ENCODE results near the gene GALP.
A peak's percentile ranks its signal among the peaks of the same experiment; 100 is the strongest.
"Not testable (repeated sequence)": the region's sequence is repeated elsewhere in the genome, so short reads cannot be mapped to it uniquely, and the experiment has no call there.

Gene GALP

DNA sequence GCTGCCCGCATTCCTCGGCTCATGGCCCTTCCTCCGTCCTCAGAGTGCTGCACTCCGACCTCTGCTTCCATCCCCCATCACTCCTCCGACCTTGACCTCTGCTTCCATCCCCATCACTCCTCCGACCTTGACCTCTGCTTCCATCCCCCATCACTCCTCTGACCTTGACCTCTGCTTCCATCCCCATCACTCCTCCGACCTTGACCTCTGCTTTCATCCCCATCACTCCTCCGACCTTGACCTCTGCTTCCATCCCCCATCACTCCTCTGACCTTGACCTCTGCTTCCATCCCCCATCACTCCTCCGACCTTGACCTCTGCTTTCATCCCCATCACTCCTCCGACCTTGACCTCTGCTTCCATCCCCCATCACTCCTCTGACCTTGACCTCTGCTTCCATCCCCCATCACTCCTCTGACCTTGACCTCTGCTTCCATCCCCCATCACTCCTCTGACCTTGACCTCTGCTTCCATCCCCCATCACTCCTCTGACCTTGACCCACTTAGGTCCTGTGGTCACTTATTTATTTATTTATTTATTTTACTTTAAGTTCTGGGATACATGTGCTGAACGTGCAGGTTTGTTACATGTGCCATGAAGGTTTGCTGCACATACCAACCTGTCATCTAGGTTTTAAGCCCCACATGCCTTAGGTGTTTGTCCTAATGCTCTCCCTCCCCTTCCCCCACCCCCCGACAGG, 26.7 kb upstream of the GALP start:
- DNase-seq = not testable (repeated sequence)

GRCh38 chr19:56149656-56150038, 26.2 kb upstream of the GALP start:
- DNase-seq = no peak

GRCh38 chr19:56150358-56150757, 25.4 kb upstream of the GALP start:
- no peak for DNase-seq

GRCh38 chr19:56152644-56153043, 23.2 kb upstream of the GALP start:
- no peak for DNase-seq

- DNase-seq = no peak
Observed at GRCh38 chr19:56153507-56153906, 22.3 kb upstream of the GALP start.

DNA sequence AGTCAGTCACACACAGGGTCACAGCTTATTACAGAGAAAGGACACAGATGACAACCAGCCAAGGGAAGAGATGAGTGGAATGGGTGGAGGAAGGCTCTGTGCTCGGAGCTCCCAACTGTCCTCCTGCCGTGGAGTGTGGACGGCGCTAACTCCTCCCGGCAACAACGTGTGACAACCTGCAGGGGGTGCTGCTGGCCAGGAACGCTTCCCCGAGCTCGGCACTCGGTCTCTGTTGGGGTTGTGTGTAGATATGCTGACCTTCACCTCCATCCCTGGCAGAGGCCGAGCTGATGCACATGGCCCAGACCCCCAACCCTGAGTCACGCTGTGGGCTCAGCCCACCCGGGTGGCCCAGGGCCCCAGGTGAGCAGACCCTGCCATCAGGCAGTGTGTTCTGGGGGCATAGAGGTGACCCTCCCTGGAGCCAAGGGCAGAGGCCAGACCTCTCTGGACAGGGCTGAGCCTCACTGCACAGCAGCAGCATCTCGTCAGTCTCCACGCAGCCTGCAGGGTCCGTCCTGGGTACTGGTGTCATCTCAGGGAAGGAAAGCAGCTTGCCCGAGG, 20.6 kb upstream of the GALP start:
- DNase-seq = no peak

- no peak for DNase-seq
Observed at GRCh38 chr19:56156768-56157167, 19.0 kb upstream of the GALP start.

DNA sequence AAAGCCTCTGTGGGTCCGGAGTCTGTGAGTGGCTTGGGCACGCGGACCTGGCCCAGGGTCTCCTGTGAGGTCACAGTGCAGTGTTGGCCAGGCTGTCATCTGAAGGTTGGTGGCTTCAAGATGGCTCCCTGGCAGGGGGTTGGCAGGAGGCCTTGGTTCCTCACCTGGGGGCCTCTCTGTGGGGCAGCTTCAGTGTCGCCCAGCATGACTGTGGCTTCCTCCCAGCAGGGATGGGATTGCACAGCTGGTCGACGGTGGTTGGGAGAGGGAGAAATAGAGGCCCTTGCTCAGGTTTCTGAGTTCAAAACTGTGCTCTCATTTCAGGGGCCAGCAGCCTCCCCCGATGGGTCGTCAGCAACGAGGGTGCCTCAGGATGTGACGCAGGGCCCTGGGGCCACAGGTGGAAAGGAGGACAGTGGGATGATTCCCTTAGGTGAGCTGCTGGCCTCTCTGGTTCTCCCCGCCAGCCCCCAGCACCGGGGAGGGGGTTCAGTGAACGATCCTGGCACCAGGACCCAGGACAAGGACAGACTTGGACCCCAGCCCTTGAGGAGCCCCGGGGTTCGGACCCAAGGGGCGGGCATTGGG, 17.5 kb upstream of the GALP start:
- DNase-seq = no peak

DNA sequence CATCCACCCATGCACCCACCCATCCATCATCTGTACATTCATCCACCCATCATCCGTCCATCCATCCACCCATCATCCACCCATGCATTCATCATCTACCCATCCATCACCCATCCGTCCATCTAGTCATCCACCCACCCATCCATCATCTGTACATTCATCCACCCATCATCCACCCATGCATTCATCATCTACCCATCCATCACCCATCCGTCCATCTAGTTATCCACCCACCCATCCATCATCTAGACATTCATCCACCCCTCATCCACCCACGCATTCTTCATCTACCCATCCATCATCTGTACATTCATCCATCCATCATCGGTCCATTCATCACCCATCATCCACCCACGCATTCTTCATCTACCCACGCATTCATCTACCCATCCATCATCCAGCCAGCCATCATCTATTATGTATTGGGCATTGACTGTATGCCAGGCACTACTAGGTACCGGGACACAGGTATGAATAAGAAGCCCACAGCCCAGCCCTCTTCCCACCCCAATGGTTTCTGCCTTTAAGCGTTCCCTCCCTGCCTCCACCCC, 16.7 kb upstream of the GALP start:
- no peak for DNase-seq

- DNase-seq = no peak
Observed at GRCh38 chr19:56159622-56160271, 16.1 kb upstream of the GALP start.

DNA sequence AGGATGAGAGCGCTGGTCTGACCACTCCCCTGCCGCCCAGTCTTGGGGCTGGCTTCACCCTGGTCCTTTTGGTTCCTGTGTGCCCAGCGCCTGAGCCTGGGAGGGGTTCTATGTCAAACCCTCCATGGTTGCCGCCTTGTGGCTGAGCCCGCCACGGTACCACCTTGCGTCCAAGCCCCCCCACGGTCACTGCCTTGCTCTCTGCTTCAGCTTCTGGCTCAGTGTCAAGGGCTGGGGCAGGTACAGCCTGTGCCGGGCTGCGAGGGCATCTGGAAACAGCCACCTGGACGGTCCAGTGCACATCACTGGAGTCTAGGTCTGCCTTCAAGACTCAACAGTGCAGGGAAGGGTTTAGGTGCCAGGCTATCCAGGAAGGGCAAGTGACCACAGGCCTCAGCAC, 14.3 kb upstream of the GALP start:
- no peak for DNase-seq

GRCh38 chr19:56162258-56162657, 13.6 kb upstream of the GALP start:
- peak; percentile 6 for DNase-seq

- peak; percentile 43 for DNase-seq
Observed at GRCh38 chr19:56163097-56163496, 12.7 kb upstream of the GALP start.

DNA sequence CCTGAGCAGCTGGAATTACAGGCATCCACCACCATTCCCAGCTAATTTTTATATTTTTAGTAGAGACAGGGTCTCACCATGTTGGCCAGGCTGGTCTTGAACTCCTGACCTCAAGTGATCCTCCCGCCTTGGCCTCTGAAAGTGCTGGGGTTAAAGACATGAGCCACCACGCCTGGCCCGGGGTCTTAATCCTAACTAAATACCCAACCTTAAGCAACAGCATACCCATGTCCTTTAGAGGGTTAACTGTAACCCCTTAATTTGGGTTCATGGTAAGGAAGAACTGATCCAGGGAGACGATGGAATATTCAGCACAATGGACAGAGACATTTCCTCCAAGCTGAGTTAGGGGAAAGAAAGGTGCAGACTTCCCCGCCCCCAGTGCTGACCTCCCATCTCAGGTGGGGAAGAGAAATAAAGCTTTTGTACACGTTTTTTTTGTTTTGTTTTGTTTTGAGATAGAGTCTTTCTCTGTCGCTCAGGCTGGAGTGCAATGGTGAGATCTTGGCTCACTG, 8.7 kb upstream of the GALP start:
- DNase-seq = no peak

- DNase-seq = no peak
Observed at GRCh38 chr19:56170261-56170660, 5.5 kb upstream of the GALP start.

GRCh38 chr19:56174086-56174485, 1.7 kb upstream of the GALP start:
- no peak for DNase-seq

DNA sequence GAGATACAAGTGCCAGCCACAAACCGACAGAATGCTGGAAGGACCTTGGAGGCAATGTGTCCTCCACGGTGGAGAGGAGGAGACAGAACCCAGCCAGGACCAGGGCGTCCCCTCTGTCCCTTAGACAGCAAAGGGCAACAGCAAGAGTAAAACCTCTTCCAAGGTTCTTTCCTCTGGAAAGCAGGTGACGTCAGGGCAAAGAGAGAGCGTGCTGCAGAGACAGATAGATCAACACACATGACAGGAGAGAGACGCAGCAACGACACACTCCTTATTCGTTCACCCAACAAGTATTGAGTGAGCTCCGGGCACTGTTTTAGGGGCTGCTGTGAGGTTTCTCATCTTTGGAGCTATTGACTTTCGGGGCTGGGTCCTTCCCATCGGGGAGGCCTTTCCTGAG, 1.3 kb upstream of the GALP start:
- DNase-seq = no peak

DNA sequence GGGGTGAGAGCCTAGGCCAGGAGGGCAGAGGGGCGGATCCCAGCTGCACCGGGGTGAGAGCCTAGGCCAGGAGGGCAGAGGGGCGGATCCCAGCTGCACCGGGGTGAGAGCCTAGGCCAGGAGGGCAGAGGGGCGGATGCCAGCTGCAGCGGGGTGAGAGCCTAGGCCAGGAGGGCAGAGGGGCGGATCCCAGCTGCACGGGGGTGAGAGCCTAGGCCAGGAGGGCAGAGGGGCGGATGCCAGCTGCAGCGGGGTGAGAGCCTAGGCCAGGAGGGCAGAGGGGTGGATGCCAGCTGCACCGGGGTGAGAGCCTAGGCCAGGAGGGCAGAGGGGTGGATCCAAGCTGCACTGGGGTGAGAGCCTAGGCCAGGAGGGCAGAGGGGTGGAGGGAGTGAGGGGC, 502 bp downstream of the GALP start:
- DNase-seq = not testable (repeated sequence)

DNA sequence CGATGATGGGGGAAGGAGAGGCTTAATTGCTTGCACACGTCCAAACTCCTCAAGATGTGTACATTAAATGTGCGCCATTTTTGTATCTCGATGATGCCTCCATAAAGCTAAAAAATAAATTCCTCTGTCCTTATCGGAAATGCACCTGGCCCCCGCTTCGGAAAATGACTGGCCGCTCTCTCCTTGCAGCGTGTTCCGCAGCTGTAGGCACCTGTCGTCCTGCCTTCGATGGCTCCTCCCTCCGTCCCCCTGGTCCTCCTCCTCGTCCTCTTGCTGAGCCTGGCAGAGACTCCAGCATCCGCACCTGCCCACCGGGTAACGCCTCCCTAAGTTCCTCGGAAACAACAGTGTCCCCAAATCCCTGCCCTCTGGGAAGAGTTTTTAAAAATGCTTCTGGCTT, 1.1 kb downstream of the GALP start:
- DNase-seq = no peak

GRCh38 chr19:56177564-56178243, 1.9 kb downstream of the GALP start:
- DNase-seq = no peak

GRCh38 chr19:56189785-56190184, 14.0 kb downstream of the GALP start:
- DNase-seq = no peak

DNA sequence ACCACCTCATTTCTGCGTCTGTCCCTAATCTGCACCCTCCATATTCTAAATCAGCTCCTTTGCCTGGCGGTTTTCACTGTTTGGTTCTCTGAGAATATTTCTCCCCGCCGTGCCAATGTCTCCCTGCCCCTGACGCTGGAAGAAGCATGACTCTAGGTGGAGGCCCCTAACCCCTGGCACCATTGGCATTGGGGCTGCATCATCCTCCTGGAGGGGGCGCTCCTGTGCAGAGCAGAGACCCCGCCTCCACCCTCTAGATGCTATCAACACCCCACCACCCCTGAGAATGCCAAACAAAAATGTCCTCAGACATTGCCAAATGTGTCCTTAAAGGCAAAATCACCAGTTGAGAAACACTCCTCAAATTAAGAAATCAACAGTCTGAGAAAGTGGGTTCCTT, 15.3 kb downstream of the GALP start:
- DNase-seq = no peak

DNA sequence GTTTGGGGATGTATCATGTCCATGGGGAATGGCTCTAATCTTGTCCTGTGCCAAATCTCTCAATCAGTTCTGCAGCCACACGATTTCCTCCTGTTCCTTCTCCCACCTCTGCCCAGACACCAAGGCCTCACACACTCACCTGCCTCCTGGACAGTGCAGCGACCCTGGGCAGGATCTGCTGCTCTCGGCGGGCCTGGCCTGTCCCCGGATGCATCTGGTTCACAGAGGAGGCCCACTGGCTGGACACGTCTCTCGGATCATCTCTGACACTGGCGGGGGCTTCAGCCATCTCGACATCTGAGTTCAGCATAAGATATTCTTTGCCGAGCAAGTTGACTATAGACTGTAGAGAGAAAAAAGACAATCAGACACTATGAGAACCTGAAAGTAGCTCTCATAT, 15.9 kb downstream of the GALP start:
- DNase-seq = no peak
